PC-3 (cell line): ENCODE measurements around the gene OXGR1. TPM values are rescaled to one million over a fixed set of nuclear protein-coding genes. Genes with fewer than 3 reads are reported as not detected.

ENCODE experiments used
- ATAC-seq: fragments of 200-7000 bp; cut with Tn5 transposase; 2 replicates; pipeline ENCODE4 v1.9.1; 2020; ENCODE audit warnings: mild to moderate bottlenecking, moderate library complexity
- BruUV-seq: library from RNA; stranded (reverse); fragments of 400-500 nt; replicated peaks from 2 replicates; lab custom pipeline; 2021; lab: Mats Ljungman, UMichigan
- CTCF ChIA-PET: fragments of 300-600 bp; sonication (Branson Sonifier 250); formaldehyde crosslinking; loops from one replicate; lab custom pipeline; 2022; ENCODE audit warnings: antibody characterized with exemption; lab: Charles Lee
- POLR2A ChIA-PET: fragments of 300-600 bp; sonication (Branson Sonifier 250); formaldehyde crosslinking; loops from one replicate; lab custom pipeline; 2022; ENCODE audit warnings: antibody characterized with exemption; ENCODE audit not compliant: unreplicated experiment; lab: Charles Lee
- DNase-seq: peaks from one replicate; pipeline ENCODE4 v3.0.0-alpha.2; 2015
- H2AFZ ChIP-seq: fragments of 300-600 bp; sonication (generic); 2 replicates; pipeline ENCODE4 v1.6.0; 2016; ENCODE audit warnings: antibody characterized with exemption, low read length
- H3F3A ChIP-seq: fragments of 300-600 bp; sonication (generic); one replicate; pipeline ENCODE4 v1.6.0; 2017; ENCODE audit warnings: antibody characterized with exemption, low read length, control low read depth, mild to moderate bottlenecking; ENCODE audit not compliant: unreplicated experiment
- H3K27ac ChIP-seq: fragments of 300-600 bp; sonication (generic); 2 replicates; pipeline ENCODE4 v1.5.1; 2016; ENCODE audit warnings: mild to moderate bottlenecking, low read length
- H3K27me3 ChIP-seq: fragments of 300-600 bp; sonication (generic); 2 replicates; pipeline ENCODE4 v1.6.1; 2016; ENCODE audit warnings: low read length, mixed read lengths
- H3K36me3 ChIP-seq: fragments of 300-600 bp; sonication (generic); 2 replicates; pipeline ENCODE4 v1.6.1; 2016; ENCODE audit warnings: low read depth, mixed run types, low read length, mixed read lengths
- H3K4me1 ChIP-seq: fragments of 300-600 bp; sonication (generic); 2 replicates; pipeline ENCODE4 v1.5.1; 2016; ENCODE audit warnings: low read length; ENCODE audit not compliant: insufficient read depth
- H3K4me2 ChIP-seq: fragments of 300-600 bp; sonication (generic); 2 replicates; pipeline ENCODE4 v1.6.0; 2016; ENCODE audit warnings: low read length
- H3K4me3 ChIP-seq: fragments of 300-600 bp; sonication (generic); 2 replicates; pipeline ENCODE4 v1.5.1; 2016; ENCODE audit warnings: mild to moderate bottlenecking, low read length, mixed read lengths
- H3K79me2 ChIP-seq: fragments of 300-600 bp; sonication (generic); 2 replicates; pipeline ENCODE4 v1.6.1; 2017; ENCODE audit warnings: low read length, mixed read lengths
- H3K9ac ChIP-seq: fragments of 300-600 bp; sonication (generic); 2 replicates; pipeline ENCODE4 v1.6.0; 2016; ENCODE audit warnings: mild to moderate bottlenecking, low read length
- H3K9me2 ChIP-seq: fragments of 300-600 bp; sonication (generic); replicated peaks from 2 replicates; pipeline ENCODE4 v1.6.1; 2016; ENCODE audit warnings: mixed run types, low read length, mixed read lengths
- H3K9me3 ChIP-seq: fragments of 300-600 bp; sonication (generic); 2 replicates; pipeline ENCODE4 v1.6.1; 2016; ENCODE audit warnings: low read length, mixed read lengths
- H4K20me1 ChIP-seq: fragments of 300-600 bp; sonication (generic); 2 replicates; pipeline ENCODE4 v1.6.1; 2016; ENCODE audit warnings: low read length, mixed read lengths
- EZH2 ChIP-seq: fragments of 300-600 bp; sonication (generic); IDR thresholded peaks from one replicate; pipeline ENCODE4 v1.6.1; 2017; ENCODE audit warnings: antibody characterized with exemption, mild to moderate bottlenecking, low read length; ENCODE audit not compliant: unreplicated experiment
- EZH2phosphoT487 ChIP-seq: fragments of 300-600 bp; sonication (generic); IDR thresholded peaks from 2 replicates; pipeline ENCODE4 v1.6.1; 2018; ENCODE audit warnings: mild to moderate bottlenecking, antibody characterized with exemption, low read length, borderline replicate concordance
- intact Hi-C: fragments of 100-400 bp; cut with micrococcal nuclease; formaldehyde crosslinking; loops from 2 replicates; pipeline ENCODE4 v1.9.0; 2023
- total RNA-seq: library from RNA; depleted of rRNA; stranded (reverse); fragments of >200 nt; gene quantifications from 2 replicates; pipeline ENCODE4 v1.2.3, GENCODE V29; 2014
- TF ChIP-seq, protein P1 (sequence below): fragments of 300-600 bp; sonication (generic); conservative IDR thresholded peaks from 2 replicates; pipeline ENCODE4 v1.5.1; 2017; ENCODE audit warnings: antibody characterized with exemption, low read depth, mild to moderate bottlenecking, low read length

The OXGR1 gene
- total RNA-seq, 1 experiment from 2014 or later = not detected

DNA sequence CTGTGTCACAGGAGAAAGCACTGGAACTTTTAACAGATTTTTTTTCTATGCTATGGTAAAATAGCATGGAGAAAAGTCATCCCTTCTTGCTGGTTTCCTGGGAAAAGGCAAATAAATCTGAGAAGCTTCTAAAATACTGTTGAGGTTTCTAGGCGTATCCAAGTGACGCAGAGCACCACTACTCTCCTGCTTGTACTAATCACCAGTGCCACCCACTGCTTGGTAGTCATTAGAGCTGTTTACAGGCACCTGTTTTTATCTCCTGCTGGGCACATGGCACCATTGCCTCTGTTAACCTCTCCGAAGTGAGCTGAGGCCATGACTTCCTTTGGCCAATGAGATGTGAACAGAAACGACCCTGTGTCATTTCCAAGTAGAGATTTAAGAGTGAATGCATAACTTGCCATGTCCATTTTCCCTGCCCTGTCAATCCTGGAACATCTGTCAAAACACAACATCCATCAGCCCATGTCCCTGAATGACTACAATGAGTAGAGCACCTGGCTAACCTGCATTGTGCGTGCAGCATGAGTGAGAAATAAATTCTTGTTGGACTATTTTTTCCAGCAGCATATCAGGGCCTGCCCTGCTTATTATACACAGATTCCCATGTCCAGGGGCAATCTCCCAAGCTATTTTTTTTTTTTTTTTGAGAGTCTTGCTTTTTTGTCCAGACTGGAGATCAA is 17.3 kb upstream of the OXGR1 start:
- Histone ChIP-seq H3K27ac (no peak overlapping the region), H3K4me3 (no peak overlapping the region), H3K9me2 (no peaks in the 10 kb centered on the region), H3K4me1 (no peaks in the 10 kb centered on the region), H4K20me1 (no peaks in the 10 kb centered on the region), H3K9ac (no peak overlapping the region), H3K27me3 (peaks cover 23% of the 10 kb centered on the region), H3K9me3 (no peaks in the 10 kb centered on the region), H3F3A (no peaks in the 10 kb centered on the region), H3K79me2 (no peaks in the 10 kb centered on the region), H3K36me3 (no peaks in the 10 kb centered on the region), H2AFZ (no peak overlapping the region), H3K4me2 (no peak overlapping the region)
- ChIA-PET CTCF (no interaction called here), POLR2A (no interaction called here)
- ATAC-seq (no peak), DNase-seq (no peak)
- intact Hi-C loops = loop anchor here (10.0 kb wide), 1 partner anchor 563 kb away; no protein-coding TSS in a partner anchor
- TF ChIP-seq, protein P1, sequence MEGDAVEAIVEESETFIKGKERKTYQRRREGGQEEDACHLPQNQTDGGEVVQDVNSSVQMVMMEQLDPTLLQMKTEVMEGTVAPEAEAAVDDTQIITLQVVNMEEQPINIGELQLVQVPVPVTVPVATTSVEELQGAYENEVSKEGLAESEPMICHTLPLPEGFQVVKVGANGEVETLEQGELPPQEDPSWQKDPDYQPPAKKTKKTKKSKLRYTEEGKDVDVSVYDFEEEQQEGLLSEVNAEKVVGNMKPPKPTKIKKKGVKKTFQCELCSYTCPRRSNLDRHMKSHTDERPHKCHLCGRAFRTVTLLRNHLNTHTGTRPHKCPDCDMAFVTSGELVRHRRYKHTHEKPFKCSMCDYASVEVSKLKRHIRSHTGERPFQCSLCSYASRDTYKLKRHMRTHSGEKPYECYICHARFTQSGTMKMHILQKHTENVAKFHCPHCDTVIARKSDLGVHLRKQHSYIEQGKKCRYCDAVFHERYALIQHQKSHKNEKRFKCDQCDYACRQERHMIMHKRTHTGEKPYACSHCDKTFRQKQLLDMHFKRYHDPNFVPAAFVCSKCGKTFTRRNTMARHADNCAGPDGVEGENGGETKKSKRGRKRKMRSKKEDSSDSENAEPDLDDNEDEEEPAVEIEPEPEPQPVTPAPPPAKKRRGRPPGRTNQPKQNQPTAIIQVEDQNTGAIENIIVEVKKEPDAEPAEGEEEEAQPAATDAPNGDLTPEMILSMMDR = no peak
- TF ChIP-seq EZH2 = no peak
- TF ChIP-seq EZH2phosphoT487 = no peak
- no TSS peak for BruUV-seq

DNA sequence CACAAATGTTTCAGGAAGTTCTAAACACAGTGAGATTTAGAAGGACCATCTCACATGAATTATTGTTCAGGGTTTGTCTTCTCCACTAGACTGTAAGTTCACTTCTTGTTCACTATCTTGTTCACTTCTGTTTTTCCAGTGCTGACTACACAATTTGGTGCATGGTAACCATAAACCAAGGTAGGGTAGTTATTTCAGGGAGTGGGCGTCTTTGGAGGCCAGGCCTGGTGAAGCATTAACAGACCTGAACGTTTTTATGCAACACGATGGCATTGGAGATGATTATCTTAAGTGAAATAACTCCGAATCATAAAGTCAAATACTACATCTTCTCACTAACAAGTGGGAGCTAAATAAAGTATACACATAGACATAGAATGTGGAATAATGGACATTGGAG is 14.4 kb upstream of the OXGR1 start:
- no TSS peak for BruUV-seq
- intact Hi-C loops = no loop called here

More for the DNA sequence above, 14.4 kb upstream of the OXGR1 start:
- H4K20me1 ChIP-seq = no peaks in the 10 kb centered on the region
- no peak overlapping the region for H3K4me2 ChIP-seq
- no peaks in the 10 kb centered on the region for H3F3A ChIP-seq
- H3K36me3 ChIP-seq = no peaks in the 10 kb centered on the region
- ChIA-PET POLR2A (no interaction called here), CTCF (interaction anchor here (0.5 kb wide), 1 partner anchor 9 kb away, joined by 4 read pairs; no protein-coding TSS in a partner anchor)
- no peak overlapping the region for H3K4me3 ChIP-seq
- H2AFZ ChIP-seq = no peak overlapping the region
- no peak overlapping the region for H3K9ac ChIP-seq
- no peaks in the 10 kb centered on the region for H3K4me1 ChIP-seq
- no peaks in the 10 kb centered on the region for H3K9me2 ChIP-seq
- H3K27me3 ChIP-seq = peaks cover 23% of the 10 kb centered on the region
- DNase-seq (no peak), ATAC-seq (no peak)
- no peak overlapping the region for H3K27ac ChIP-seq
- H3K79me2 ChIP-seq = no peaks in the 10 kb centered on the region
- TF ChIP-seq, protein P1 = no peak
- TF ChIP-seq EZH2 = no peak
- TF ChIP-seq EZH2phosphoT487 = no peak
- H3K9me3 ChIP-seq = no peaks in the 10 kb centered on the region
